Activated CD8-positive, alpha-beta T cell treated with anti-CD3 and anti-CD28 coated beads for 36 hours (primary cell): ENCODE results near the gene PDLIM3. TPM values are rescaled to one million over a fixed set of nuclear protein-coding genes. Genes with fewer than 3 reads are reported as not detected.

ENCODE experiments used
- ATAC-seq: fragments of 200-7000 bp; cut with Tn5 transposase; one replicate; pipeline ENCODE4 v1.10.0; 2021; ENCODE audit warnings: mild to moderate bottlenecking, moderate library complexity
- CTCF ChIA-PET: fragments of 350-600 bp; sonication (Branson Sonifier 250); formaldehyde crosslinking; loops from one replicate; lab custom pipeline; 2021; ENCODE audit warnings: antibody characterized with exemption; lab: Charles Lee
- POLR2A ChIA-PET: fragments of 350-600 bp; sonication (Branson Sonifier 250); formaldehyde crosslinking; loops from one replicate; lab custom pipeline; 2021; ENCODE audit warnings: antibody characterized with exemption; lab: Charles Lee
- DNase-seq: peaks from one replicate; pipeline ENCODE4 v3.0.0-alpha.2; 2020
- H3K27ac Mint-ChIP-seq: one replicate; pipeline ENCODE4 v1.8.0; 2021; ENCODE audit warnings: mild to moderate bottlenecking, mixed read lengths
- H3K27me3 Mint-ChIP-seq: one replicate; pipeline ENCODE4 v1.8.0; 2021; ENCODE audit warnings: mixed read lengths
- H3K36me3 Mint-ChIP-seq: one replicate; pipeline ENCODE4 v1.8.0; 2021; ENCODE audit warnings: low read depth, mixed read lengths
- H3K4me1 Mint-ChIP-seq: one replicate; pipeline ENCODE4 v1.8.0; 2021; ENCODE audit warnings: low read depth, mixed read lengths
- H3K4me3 Mint-ChIP-seq: one replicate; pipeline ENCODE4 v1.8.0; 2021; ENCODE audit warnings: mild to moderate bottlenecking, moderate library complexity, mixed read lengths
- H3K9me3 Mint-ChIP-seq: one replicate; pipeline ENCODE4 v1.8.0; 2021; ENCODE audit warnings: mixed read lengths
- intact Hi-C: fragments of 100-400 bp; cut with micrococcal nuclease; formaldehyde crosslinking; loops from one replicate; pipeline ENCODE4 v1.10.0; 2022
- total RNA-seq, 2 experiments: library from RNA; stranded (reverse); gene quantifications; one replicate each; pipeline ENCODE4 v1.2.3, GENCODE V29; 2021
- TF ChIP-seq, protein P1 (sequence below): fragments of 200-600 bp; IDR thresholded peaks from one replicate; pipeline ENCODE4 v1.8.0; 2022; ENCODE audit warnings: antibody characterized with exemption, mild to moderate bottlenecking

PDLIM3 gene
- total RNA-seq, 2 experiments from 2014 or later, result not detected

DNA sequence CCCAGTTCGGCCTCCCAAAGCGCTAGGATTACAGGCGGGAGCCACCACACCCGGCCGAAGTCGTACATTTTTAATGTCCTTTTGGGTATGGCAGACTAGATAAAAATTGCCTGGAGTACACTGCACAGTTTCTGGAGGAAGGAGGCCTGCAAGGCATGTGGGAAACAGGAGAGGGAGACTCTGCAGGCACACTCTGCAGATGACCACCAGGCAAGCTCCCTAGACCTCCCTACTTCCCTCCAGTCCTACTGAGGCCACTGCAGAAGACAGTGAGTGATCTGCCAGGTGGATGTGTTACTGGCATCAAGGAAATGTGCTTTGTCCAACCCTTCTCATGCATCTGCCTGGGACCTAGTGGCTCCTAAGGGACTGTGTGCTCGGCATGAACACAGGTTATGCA, 11.4 kb downstream of the PDLIM3 start:
- POLR2A ChIA-PET, result no interaction called here
- CTCF ChIA-PET, result no interaction called here
- no peaks in the 10 kb centered on the region for H3K4me1 Mint-ChIP-seq
- no peak for DNase-seq
- no peaks in the 10 kb centered on the region for H3K36me3 Mint-ChIP-seq
- ATAC-seq, result no peak
- peaks cover 20% of the 10 kb centered on the region for H3K27me3 Mint-ChIP-seq
- TF ChIP-seq, protein P1, sequence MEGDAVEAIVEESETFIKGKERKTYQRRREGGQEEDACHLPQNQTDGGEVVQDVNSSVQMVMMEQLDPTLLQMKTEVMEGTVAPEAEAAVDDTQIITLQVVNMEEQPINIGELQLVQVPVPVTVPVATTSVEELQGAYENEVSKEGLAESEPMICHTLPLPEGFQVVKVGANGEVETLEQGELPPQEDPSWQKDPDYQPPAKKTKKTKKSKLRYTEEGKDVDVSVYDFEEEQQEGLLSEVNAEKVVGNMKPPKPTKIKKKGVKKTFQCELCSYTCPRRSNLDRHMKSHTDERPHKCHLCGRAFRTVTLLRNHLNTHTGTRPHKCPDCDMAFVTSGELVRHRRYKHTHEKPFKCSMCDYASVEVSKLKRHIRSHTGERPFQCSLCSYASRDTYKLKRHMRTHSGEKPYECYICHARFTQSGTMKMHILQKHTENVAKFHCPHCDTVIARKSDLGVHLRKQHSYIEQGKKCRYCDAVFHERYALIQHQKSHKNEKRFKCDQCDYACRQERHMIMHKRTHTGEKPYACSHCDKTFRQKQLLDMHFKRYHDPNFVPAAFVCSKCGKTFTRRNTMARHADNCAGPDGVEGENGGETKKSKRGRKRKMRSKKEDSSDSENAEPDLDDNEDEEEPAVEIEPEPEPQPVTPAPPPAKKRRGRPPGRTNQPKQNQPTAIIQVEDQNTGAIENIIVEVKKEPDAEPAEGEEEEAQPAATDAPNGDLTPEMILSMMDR, result no peak
- H3K4me3 Mint-ChIP-seq, result no peak overlapping the region
- H3K27ac Mint-ChIP-seq, result no peak overlapping the region
- intact Hi-C loops, result no loop called here
- H3K9me3 Mint-ChIP-seq, result peaks cover 9% of the 10 kb centered on the region

DNA sequence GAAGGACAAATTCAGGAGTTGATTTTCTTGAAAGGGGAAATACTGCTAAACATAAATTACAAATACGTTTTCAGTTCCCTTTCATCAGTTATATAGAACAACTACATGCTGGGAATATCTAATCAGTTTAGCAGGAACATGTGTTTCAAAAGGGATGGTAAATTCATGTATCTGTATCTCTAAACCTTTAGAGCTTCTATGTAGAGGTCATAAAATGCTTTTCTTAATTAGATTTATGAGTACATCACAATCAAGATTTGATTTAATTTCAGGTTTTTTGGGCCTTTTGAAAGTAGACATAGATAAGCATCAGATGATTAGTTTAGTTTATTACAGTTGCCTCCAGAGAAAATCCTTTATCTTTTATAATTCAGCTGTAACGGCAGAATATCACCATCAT, 12.9 kb downstream of the PDLIM3 start:
- H3K4me3 Mint-ChIP-seq, result no peak overlapping the region
- intact Hi-C loops, result no loop called here
- CTCF ChIA-PET, result no interaction called here
- H3K36me3 Mint-ChIP-seq, result no peaks in the 10 kb centered on the region
- peaks cover 9% of the 10 kb centered on the region for H3K9me3 Mint-ChIP-seq
- no peak overlapping the region for H3K27ac Mint-ChIP-seq
- no peak for DNase-seq
- no peaks in the 10 kb centered on the region for H3K4me1 Mint-ChIP-seq
- no peak for ATAC-seq
- TF ChIP-seq, protein P1, result no peak
- POLR2A ChIA-PET, result no interaction called here
- H3K27me3 Mint-ChIP-seq, result peaks cover 20% of the 10 kb centered on the region

DNA sequence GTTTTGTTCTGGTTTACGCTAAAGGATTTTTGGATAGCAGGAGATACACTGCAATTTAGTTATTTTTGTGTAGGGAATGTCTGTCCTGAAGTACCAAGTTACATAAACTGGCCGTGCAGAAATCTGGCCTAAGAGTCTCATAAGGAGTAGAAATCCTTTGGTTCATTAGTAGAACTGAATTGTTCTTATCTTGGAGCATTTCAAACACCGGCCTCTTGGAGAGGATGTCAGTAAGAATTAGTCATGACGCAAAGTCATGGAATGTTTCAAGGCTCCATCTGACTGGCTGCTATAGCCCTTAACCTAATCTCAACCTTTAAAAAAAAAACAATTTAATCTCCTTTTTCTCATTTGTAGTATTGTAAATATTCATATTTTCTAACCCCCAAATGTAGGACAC, 15.2 kb downstream of the PDLIM3 start:
- Mint-ChIP-seq H3K27ac (no peak overlapping the region), H3K9me3 (no peaks in the 10 kb centered on the region), H3K4me3 (no peak overlapping the region), H3K4me1 (no peaks in the 10 kb centered on the region), H3K36me3 (no peaks in the 10 kb centered on the region), H3K27me3 (peaks cover 16% of the 10 kb centered on the region)
- DNase-seq (no peak), ATAC-seq (no peak)
- intact Hi-C loops, result no loop called here
- TF ChIP-seq, protein P1, result no peak
- POLR2A ChIA-PET, result no interaction called here
- CTCF ChIA-PET, result interaction anchor here (0.8 kb wide), 1 partner anchor 9 kb away, joined by 3 read pairs; no protein-coding TSS in a partner anchor

DNA sequence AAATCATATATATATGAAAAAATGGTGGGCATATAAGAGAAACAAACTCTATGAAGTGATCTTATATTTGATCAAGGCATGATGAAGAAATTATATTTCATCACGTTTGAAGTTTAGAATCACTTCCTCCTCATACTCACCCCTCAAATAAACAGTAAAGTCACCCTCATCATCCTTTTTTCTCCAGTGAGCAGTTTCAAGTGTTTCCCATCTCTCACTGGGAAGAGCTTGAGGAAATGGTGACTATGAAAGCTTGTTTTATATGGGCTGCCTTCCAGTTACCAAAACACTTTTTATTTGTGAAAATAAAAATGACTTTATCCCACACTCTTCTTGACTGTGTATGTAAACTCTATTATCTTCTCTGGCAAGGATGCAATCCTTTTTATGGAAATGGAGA, 16.8 kb downstream of the PDLIM3 start:
- ATAC-seq (no peak), DNase-seq (no peak)
- TF ChIP-seq, protein P1, result no peak
- no peak overlapping the region for H3K4me3 Mint-ChIP-seq
- peaks cover 26% of the 10 kb centered on the region for H3K27me3 Mint-ChIP-seq
- POLR2A ChIA-PET, result no interaction called here
- peaks cover 5% of the 10 kb centered on the region for H3K4me1 Mint-ChIP-seq
- no peaks in the 10 kb centered on the region for H3K36me3 Mint-ChIP-seq
- intact Hi-C loops, result no loop called here
- CTCF ChIA-PET, result interaction anchor here (1.1 kb wide), 1 partner anchor 10 kb away, joined by 3 read pairs; no protein-coding TSS in a partner anchor
- H3K27ac Mint-ChIP-seq, result no peak overlapping the region
- no peaks in the 10 kb centered on the region for H3K9me3 Mint-ChIP-seq

GRCh38 chr4:185518069-185518468, 17.2 kb downstream of the PDLIM3 start:
- H3K4me3 Mint-ChIP-seq, result no peak overlapping the region
- CTCF ChIA-PET, result no interaction called here

More at GRCh38 chr4:185518069-185518468, 17.2 kb downstream of the PDLIM3 start:
- POLR2A ChIA-PET, result no interaction called here
- TF ChIP-seq, protein P1, result no peak
- DNase-seq (no peak), ATAC-seq (no peak)
- Mint-ChIP-seq H3K9me3 (no peaks in the 10 kb centered on the region), H3K27ac (no peak overlapping the region), H3K27me3 (peaks cover 29% of the 10 kb centered on the region), H3K4me1 (peaks cover 8% of the 10 kb centered on the region), H3K36me3 (no peaks in the 10 kb centered on the region)
- intact Hi-C loops, result no loop called here
